ENCODE results near the gene ST14.

- TF ChIP-seq CTCF (IDR thresholded peaks at IDR 0.05): no peak
- TF ChIP-seq POLR2AphosphoS5 (IDR thresholded peaks at IDR 0.05): no peak
- no peak for TF ChIP-seq EP300 (IDR thresholded peaks at IDR 0.05)
These were observed 23.5 kb upstream of the ST14 start for GRCh38 chr11:130136107-130136506.
